KMS-11 (cell line): ENCODE measurements around the gene CTIF.
"Not testable (repeated sequence)": the region's sequence is repeated elsewhere in the genome, so short reads cannot be mapped to it uniquely, and the experiment has no call there.

Source experiments
- H2AFZ ChIP-seq: fragments of 200-600 bp; sonication (generic); 2 replicates; pipeline ENCODE4 v1.6.1; 2016; ENCODE audit warnings: antibody characterized with exemption, mixed run types, low read depth
- H3K27ac ChIP-seq: fragments of 200-600 bp; sonication (generic); 2 replicates; pipeline ENCODE4 v1.6.1; 2016; ENCODE audit warnings: mild to moderate bottlenecking, mixed run types
- H3K27me3 ChIP-seq: fragments of 200-600 bp; sonication (generic); 2 replicates; pipeline ENCODE4 v1.6.1; 2017; ENCODE audit warnings: mild to moderate bottlenecking, low read depth, mixed run types, moderate library complexity; ENCODE audit not compliant: insufficient read depth
- H3K36me3 ChIP-seq: fragments of 200-600 bp; sonication (generic); 2 replicates; pipeline ENCODE4 v1.6.1; 2017; ENCODE audit warnings: mild to moderate bottlenecking, mixed run types; ENCODE audit not compliant: insufficient read depth
- H3K4me1 ChIP-seq: fragments of 200-600 bp; sonication (generic); 2 replicates; pipeline ENCODE4 v1.6.1; 2016; ENCODE audit warnings: mild to moderate bottlenecking, low read depth, mixed run types; ENCODE audit not compliant: poor library complexity, severe bottlenecking
- H3K4me2 ChIP-seq: fragments of 200-600 bp; sonication (generic); 2 replicates; pipeline ENCODE4 v1.7.0; 2016; ENCODE audit warnings: mild to moderate bottlenecking, mixed run types
- H3K4me3 ChIP-seq: fragments of 200-600 bp; sonication (generic); IDR thresholded peaks from 2 replicates; pipeline ENCODE4 v1.6.1; 2017; ENCODE audit warnings: low read depth, low read length, mixed read lengths; ENCODE audit not compliant: insufficient read depth
- H3K79me2 ChIP-seq: fragments of 200-600 bp; sonication (generic); 2 replicates; pipeline ENCODE4 v1.6.1; 2016; ENCODE audit warnings: low read depth, mixed run types; ENCODE audit not compliant: insufficient read depth
- H3K9ac ChIP-seq: fragments of 200-600 bp; sonication (generic); 2 replicates; pipeline ENCODE4 v1.6.1; 2016; ENCODE audit warnings: mild to moderate bottlenecking, mixed run types
- H4K20me1 ChIP-seq: fragments of 200-600 bp; sonication (generic); 2 replicates; pipeline ENCODE4 v1.6.1; 2016; ENCODE audit warnings: mild to moderate bottlenecking, mixed run types; ENCODE audit not compliant: insufficient read depth
- CTCF ChIP-seq: fragments of 200-600 bp; sonication (generic); conservative IDR thresholded peaks from 2 replicates; pipeline ENCODE4 v1.6.1; 2017; ENCODE audit warnings: low read depth, mild to moderate bottlenecking, antibody characterized with exemption, low read length, moderate library complexity, mixed read lengths

The CTIF gene

DNA sequence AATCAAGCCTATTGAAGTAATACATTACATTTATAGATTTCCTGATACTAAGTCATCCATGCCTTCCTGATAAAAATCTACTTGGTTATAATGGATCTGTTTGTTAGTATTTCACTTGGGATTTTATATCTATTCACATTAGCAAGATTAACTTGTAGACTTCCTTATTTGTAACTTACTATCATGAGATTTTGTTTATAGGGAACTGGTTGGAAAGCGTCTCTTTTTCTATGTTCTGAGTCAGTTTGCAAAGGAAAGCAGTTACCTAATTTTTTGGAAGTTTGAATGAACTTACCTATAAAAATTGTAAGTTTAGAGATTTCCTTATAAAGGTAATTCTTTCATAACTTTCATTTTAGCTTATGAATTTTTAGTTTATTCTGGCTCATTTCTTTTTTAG is 270.5 kb downstream of the CTIF start:
- H3K36me3 ChIP-seq: no peaks in the 10 kb centered on the region
- no peak overlapping the region for H2AFZ ChIP-seq
- H3K4me3 ChIP-seq: no peak overlapping the region
- H3K27me3 ChIP-seq: no peaks in the 10 kb centered on the region
- no peaks in the 10 kb centered on the region for H3K79me2 ChIP-seq
- no peak overlapping the region for H3K9ac ChIP-seq
- no peak overlapping the region for H3K4me2 ChIP-seq
- H3K27ac ChIP-seq: no peak overlapping the region
- no peaks in the 10 kb centered on the region for H4K20me1 ChIP-seq
- no peak for TF ChIP-seq CTCF
- peaks cover 16% of the 10 kb centered on the region for H3K4me1 ChIP-seq

DNA sequence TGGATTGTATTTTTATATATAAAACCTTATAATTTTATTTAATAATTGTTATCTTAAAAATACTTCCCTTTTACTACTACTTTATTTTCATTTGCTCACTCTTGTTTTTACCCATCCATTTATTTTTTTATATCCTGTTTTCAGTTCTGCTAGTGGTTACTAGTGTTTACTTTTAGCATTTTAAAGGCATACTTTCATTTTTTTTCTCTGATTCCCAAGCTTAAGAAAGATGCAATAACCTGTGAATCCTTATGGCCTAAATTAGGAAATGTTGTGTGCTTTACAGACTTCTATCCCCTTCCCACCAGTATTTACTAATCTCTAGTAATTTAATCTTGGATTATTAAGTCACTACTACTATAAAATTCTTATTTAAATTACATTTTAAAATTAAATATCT is 272.0 kb downstream of the CTIF start:
- Histone ChIP-seq H2AFZ (no peak overlapping the region), H3K79me2 (no peaks in the 10 kb centered on the region), H3K4me1 (peaks cover 16% of the 10 kb centered on the region), H3K4me3 (no peak overlapping the region), H3K4me2 (no peak overlapping the region), H3K36me3 (no peaks in the 10 kb centered on the region), H4K20me1 (no peaks in the 10 kb centered on the region), H3K27me3 (no peaks in the 10 kb centered on the region), H3K9ac (no peak overlapping the region), H3K27ac (no peak overlapping the region)
- TF ChIP-seq CTCF: no peak

GRCh38 chr18:48811401-48811800 is 272.6 kb downstream of the CTIF start:
- H3K27me3 ChIP-seq: no peaks in the 10 kb centered on the region
- no peak overlapping the region for H3K4me3 ChIP-seq
- H2AFZ ChIP-seq: no peak overlapping the region
- no peak overlapping the region for H3K9ac ChIP-seq
- H4K20me1 ChIP-seq: no peaks in the 10 kb centered on the region
- H3K4me2 ChIP-seq: no peak overlapping the region
- H3K27ac ChIP-seq: no peak overlapping the region
- peaks cover 16% of the 10 kb centered on the region for H3K4me1 ChIP-seq
- TF ChIP-seq CTCF: no peak
- no peaks in the 10 kb centered on the region for H3K36me3 ChIP-seq
- no peaks in the 10 kb centered on the region for H3K79me2 ChIP-seq

DNA sequence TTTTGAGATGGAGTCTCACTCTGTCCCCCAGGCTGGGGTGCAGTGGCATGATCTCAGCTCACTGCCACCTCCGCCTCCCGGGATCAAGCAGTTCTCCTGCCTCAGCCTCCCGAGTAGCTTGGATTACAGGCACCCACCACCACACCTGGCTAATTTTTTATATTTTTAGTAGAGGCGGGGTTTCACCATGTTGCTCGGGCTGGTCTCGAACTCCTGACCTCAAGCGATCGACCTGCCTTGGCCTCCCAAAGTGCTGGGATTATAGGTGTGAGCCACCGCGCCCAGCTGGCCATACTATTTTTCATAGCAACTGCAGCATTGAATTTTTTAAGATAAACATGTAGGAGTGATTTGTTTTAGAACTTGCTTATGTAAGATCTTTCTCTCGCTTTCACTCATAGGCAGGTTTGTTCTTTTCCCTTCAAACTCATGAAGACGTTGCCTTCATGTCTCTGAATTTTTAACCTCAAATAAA is 273.2 kb downstream of the CTIF start:
- not testable (repeated sequence) for H4K20me1 ChIP-seq, H3K4me2 ChIP-seq, H3K27ac ChIP-seq, H3K4me3 ChIP-seq, H3K79me2 ChIP-seq, H3K9ac ChIP-seq, H3K27me3 ChIP-seq, H2AFZ ChIP-seq, H3K36me3 ChIP-seq
- H3K4me1 ChIP-seq: peaks cover 11% of the 10 kb centered on the region

DNA sequence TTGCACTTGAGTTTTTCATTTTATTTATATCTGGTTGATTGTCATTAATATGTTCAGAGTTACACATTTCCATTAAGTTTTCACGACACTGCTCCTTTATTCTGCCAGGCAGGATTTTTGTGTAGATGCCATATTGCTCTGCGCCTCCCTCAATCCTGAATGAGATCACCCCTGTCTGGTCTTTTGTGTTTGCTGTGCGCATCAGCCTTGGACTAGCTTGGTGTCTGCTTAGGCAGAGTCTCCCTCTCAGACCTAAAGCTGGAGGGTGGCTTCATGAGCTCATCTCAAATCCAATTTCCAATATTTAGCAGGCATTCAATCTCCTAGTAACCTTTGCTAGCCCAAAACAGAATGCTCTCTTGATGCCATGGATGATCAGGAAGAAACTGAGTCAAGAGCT is 274.5 kb downstream of the CTIF start:
- TF ChIP-seq CTCF: no peak
- Histone ChIP-seq H3K9ac (no peak overlapping the region), H4K20me1 (no peaks in the 10 kb centered on the region), H3K36me3 (no peaks in the 10 kb centered on the region), H3K27me3 (no peaks in the 10 kb centered on the region), H3K4me2 (no peak overlapping the region), H3K27ac (no peak overlapping the region), H3K79me2 (no peaks in the 10 kb centered on the region), H2AFZ (no peak overlapping the region), H3K4me3 (no peak overlapping the region), H3K4me1 (peaks cover 10% of the 10 kb centered on the region)
